ENCODE results near the gene EEPD1.

DNA sequence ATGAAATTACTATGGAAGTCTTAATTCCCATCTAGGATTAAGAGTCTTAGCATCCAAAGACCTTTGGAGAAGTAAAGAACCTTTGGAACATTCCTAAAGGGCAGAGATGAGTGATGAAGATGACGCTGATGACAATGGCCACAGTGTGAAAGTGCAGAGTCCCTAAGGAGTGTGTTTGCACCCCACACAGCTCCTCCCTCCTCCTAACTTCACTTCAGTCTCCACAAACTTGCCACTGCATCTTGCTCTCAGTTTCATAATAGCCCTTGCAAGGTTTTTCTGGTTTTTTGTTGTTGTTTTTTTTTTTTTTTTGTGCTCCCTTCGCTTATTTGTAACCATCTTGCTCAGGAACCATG, 119.1 kb downstream of the EEPD1 start:
- TF ChIP-seq, protein P1, sequence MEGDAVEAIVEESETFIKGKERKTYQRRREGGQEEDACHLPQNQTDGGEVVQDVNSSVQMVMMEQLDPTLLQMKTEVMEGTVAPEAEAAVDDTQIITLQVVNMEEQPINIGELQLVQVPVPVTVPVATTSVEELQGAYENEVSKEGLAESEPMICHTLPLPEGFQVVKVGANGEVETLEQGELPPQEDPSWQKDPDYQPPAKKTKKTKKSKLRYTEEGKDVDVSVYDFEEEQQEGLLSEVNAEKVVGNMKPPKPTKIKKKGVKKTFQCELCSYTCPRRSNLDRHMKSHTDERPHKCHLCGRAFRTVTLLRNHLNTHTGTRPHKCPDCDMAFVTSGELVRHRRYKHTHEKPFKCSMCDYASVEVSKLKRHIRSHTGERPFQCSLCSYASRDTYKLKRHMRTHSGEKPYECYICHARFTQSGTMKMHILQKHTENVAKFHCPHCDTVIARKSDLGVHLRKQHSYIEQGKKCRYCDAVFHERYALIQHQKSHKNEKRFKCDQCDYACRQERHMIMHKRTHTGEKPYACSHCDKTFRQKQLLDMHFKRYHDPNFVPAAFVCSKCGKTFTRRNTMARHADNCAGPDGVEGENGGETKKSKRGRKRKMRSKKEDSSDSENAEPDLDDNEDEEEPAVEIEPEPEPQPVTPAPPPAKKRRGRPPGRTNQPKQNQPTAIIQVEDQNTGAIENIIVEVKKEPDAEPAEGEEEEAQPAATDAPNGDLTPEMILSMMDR (IDR thresholded peaks at IDR 0.05): no peak
- TF ChIP-seq POLR2A (IDR thresholded peaks at IDR 0.05): no peak
